PC-9 (cell line): ENCODE results near the gene FAM149A. TPM values are rescaled to one million over a fixed set of nuclear protein-coding genes. Genes with fewer than 3 reads are reported as not detected.

Experiments
- Bru-seq: library from RNA; stranded (reverse); fragments of 400-500 nt; gene quantifications from one replicate; lab custom pipeline; 2021; lab: Mats Ljungman, UMichigan
- BruChase-seq, 2 experiments: library from RNA; stranded (reverse); fragments of 400-500 nt; gene quantifications; one replicate each; lab custom pipeline; 2021; lab: Mats Ljungman, UMichigan
- BruUV-seq: library from RNA; stranded (reverse); fragments of 400-500 nt; replicated peaks from 2 replicates; lab custom pipeline; 2021; lab: Mats Ljungman, UMichigan
- CTCF ChIA-PET: fragments of 300-600 bp; sonication (Branson Sonifier 250); formaldehyde crosslinking; loops from one replicate; lab custom pipeline; 2022; ENCODE audit warnings: antibody characterized with exemption; lab: Charles Lee
- POLR2A ChIA-PET: fragments of 300-600 bp; sonication (Branson Sonifier 250); formaldehyde crosslinking; loops from one replicate; lab custom pipeline; 2022; ENCODE audit warnings: antibody characterized with exemption; ENCODE audit not compliant: unreplicated experiment; lab: Charles Lee
- DNase-seq, 2 experiments: peaks; one replicate each; pipeline versions ENCODE4 v3.0.0 to v3.0.0-alpha.2; 2015 to 2022; ENCODE audit warnings: mixed read lengths in 1 of 2
- H2AFZ ChIP-seq: fragments of 200-600 bp; sonication (generic); 2 replicates; pipeline ENCODE4 v1.8.1; 2017; ENCODE audit warnings: antibody characterized with exemption
- H3F3A ChIP-seq: fragments of 200-600 bp; sonication (generic); 2 replicates; pipeline ENCODE4 v1.8.1; 2017; ENCODE audit warnings: antibody characterized with exemption, mild to moderate bottlenecking, low read depth; ENCODE audit not compliant: insufficient read depth
- H3K27ac ChIP-seq: fragments of 200-600 bp; sonication (generic); 2 replicates; pipeline ENCODE4 v1.6.1; 2016; ENCODE audit warnings: mixed run types
- H3K27me3 ChIP-seq: fragments of 200-600 bp; sonication (generic); 2 replicates; pipeline ENCODE4 v1.6.1; 2016; ENCODE audit warnings: low read depth, mixed run types; ENCODE audit not compliant: insufficient read depth
- H3K36me3 ChIP-seq: fragments of 200-600 bp; sonication (generic); 2 replicates; pipeline ENCODE4 v1.6.1; 2016; ENCODE audit warnings: low read depth, mixed run types
- H3K4me1 ChIP-seq: fragments of 200-600 bp; sonication (generic); replicated peaks from 2 replicates; pipeline ENCODE4 v1.6.1; 2016; ENCODE audit warnings: mixed run types; ENCODE audit not compliant: insufficient read depth
- H3K4me2 ChIP-seq: fragments of 200-600 bp; sonication (generic); 2 replicates; pipeline ENCODE4 v1.6.1; 2017; ENCODE audit warnings: mixed run types
- H3K4me3 ChIP-seq: fragments of 200-600 bp; sonication (generic); 2 replicates; pipeline ENCODE4 v1.6.1; 2016; ENCODE audit warnings: mixed run types
- H3K79me2 ChIP-seq: fragments of 200-600 bp; sonication (generic); 2 replicates; pipeline ENCODE4 v1.6.1; 2017; ENCODE audit warnings: low read depth, mixed run types
- H3K9me2 ChIP-seq: fragments of 200-600 bp; sonication (generic); 2 replicates; pipeline ENCODE4 v1.8.1; 2017; ENCODE audit warnings: mild to moderate bottlenecking; ENCODE audit not compliant: insufficient read depth
- H3K9me3 ChIP-seq: fragments of 200-600 bp; sonication (generic); 2 replicates; pipeline ENCODE4 v1.8.1; 2016; ENCODE audit warnings: low read depth; ENCODE audit not compliant: insufficient read depth
- H4K20me1 ChIP-seq: fragments of 200-600 bp; sonication (generic); 2 replicates; pipeline ENCODE4 v1.8.1; 2017; ENCODE audit not compliant: insufficient read depth
- EZH2 ChIP-seq: fragments of 200-600 bp; sonication (generic); IDR thresholded peaks from 2 replicates; pipeline ENCODE4 v1.8.0; 2017; ENCODE audit warnings: antibody characterized with exemption, low read depth
- intact Hi-C: fragments of 100-400 bp; cut with micrococcal nuclease; formaldehyde crosslinking; loops from one replicate; pipeline ENCODE4 v1.10.0; 2022; ENCODE audit not compliant: unreplicated experiment
- long read RNA-seq: library from polyadenylated mRNA; stranded (forward); transcript quantifications from one replicate; pipeline ENCODE4 v2.0.0, GENCODE V29; 2022
- total RNA-seq: library from RNA; stranded (reverse); gene quantifications from 2 replicates; pipeline ENCODE4 v1.2.3, GENCODE V29; 2021
- TF ChIP-seq, protein P1 (sequence below): fragments of 200-600 bp; sonication (generic); conservative IDR thresholded peaks from 2 replicates; pipeline ENCODE4 v1.6.1; 2017; ENCODE audit warnings: mixed run types, antibody characterized with exemption, mild to moderate bottlenecking, moderate library complexity

Gene FAM149A
- total RNA-seq, result 0.26 and 0.80 TPM in 2 replicates
- percentile 19 among the genes with signal in this experiment for Bru-seq, nascent RNA
- BruChase-seq, experiment 1, labeled RNA remaining after a 2-hour chase, result percentile 23 among the genes with signal in this experiment
- BruChase-seq, experiment 2, labeled RNA remaining after a 6-hour chase, result percentile 18 among the genes with signal in this experiment
- long read RNA-seq, result 0 reads

DNA sequence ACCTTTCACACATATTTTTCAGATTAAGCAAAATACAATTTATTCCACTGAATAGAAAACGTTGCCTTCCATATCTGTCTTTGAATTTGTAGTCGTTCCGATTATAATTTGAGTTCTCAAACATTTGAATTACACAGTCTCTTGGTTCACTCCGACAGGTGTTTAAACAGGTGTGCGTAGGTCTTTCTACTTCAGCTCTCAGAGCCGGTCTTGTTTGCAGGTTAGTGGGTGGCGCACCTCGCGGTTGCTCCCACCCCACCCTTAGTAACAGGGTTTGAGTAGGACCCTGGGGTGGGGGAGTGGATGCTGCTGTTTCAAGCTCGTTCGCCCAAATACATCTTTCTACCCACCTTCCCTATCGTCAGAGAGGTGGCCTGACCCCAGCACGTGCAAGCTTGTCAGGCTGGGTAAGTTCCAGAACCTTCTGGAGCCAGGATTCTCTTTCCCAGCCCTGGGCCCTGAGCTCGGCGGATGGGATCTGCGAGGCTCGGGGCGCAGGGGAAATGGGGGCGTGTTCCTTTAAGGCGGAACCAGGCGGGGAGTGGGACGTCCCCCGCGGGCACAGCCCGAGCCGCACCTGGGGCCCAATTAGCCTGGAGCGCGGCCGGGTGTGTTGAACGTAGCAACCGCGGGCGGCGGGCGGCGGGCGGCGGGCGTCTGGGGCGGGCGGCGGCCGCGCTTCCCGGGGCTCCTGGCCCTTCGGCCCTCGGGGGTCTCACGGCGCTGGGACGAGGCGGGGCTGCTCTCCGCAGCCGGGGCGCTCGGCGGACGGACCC is at the start of gene FAM149A:
Gene FAM149A (plus strand): TSS at position 591 of the 776 bp plus-strand sequence.
- H3K27me3 ChIP-seq, result peaks cover 17% of the 10 kb centered on the region
- H3K4me1 ChIP-seq, result no peaks in the 10 kb centered on the region
- H3F3A ChIP-seq, result no peaks in the 10 kb centered on the region
- no peak for TF ChIP-seq EZH2
- TF ChIP-seq, protein P1, sequence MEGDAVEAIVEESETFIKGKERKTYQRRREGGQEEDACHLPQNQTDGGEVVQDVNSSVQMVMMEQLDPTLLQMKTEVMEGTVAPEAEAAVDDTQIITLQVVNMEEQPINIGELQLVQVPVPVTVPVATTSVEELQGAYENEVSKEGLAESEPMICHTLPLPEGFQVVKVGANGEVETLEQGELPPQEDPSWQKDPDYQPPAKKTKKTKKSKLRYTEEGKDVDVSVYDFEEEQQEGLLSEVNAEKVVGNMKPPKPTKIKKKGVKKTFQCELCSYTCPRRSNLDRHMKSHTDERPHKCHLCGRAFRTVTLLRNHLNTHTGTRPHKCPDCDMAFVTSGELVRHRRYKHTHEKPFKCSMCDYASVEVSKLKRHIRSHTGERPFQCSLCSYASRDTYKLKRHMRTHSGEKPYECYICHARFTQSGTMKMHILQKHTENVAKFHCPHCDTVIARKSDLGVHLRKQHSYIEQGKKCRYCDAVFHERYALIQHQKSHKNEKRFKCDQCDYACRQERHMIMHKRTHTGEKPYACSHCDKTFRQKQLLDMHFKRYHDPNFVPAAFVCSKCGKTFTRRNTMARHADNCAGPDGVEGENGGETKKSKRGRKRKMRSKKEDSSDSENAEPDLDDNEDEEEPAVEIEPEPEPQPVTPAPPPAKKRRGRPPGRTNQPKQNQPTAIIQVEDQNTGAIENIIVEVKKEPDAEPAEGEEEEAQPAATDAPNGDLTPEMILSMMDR, result no peak
- no peak within 1 kb of the TSS for H2AFZ ChIP-seq
- intact Hi-C loops, result no loop called here
- DNase-seq, result peak in 1 of 2 experiments; percentile 34
- H4K20me1 ChIP-seq, result no peaks in the 10 kb centered on the region
- no peaks in the 10 kb centered on the region for H3K9me2 ChIP-seq
- H3K27ac ChIP-seq, result no peak within 1 kb of the TSS
- H3K9me3 ChIP-seq, result no peaks in the 10 kb centered on the region
- peak within 1 kb of the TSS; percentile 57 for H3K4me2 ChIP-seq
- no peaks in the 10 kb centered on the region for H3K36me3 ChIP-seq
- peak within 1 kb of the TSS; percentile 43; the same call in 1 of the 2 replicates for H3K4me3 ChIP-seq
- CTCF ChIA-PET, result no interaction called here
- POLR2A ChIA-PET, result no interaction called here
- BruUV-seq, result no TSS peak
- H3K79me2 ChIP-seq, result no peaks in the 10 kb centered on the region

DNA sequence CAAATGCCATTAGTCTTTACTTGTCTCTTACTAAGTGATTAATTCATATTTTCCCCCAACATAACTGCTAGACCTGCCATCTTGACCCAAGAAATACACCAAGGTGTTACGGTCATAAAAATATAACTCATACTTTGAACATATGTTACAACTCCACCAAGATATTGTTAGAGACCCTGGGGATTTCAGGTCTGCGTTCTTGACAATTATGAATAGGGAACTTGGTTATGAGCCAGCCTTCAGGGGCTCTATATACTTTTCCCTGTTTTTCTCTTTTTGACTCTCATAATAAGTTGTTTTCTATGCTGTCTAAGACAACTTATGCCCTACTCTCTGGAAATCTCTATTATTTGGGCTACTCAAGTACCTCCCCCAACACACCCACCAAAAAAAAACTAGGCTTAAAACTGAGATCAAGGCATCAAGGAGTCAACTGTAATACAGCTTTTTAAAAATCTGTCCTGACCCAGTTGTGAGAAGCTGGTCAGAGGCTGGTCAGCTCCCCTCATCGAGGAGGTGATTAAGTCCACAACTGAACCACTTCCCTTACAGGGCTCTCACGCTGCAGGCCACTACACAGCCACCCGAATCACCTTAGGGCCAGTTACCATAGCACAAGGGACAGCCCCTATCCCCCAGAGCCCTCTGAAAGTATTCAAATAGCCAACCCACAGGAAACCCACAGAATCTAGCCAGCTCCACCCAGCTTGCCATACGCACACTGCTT is 46.1 kb upstream of the FAM149A start:
- TF ChIP-seq, protein P1, result no peak
- no peak for TF ChIP-seq EZH2
- no peak overlapping the region for H3K27ac ChIP-seq
- H4K20me1 ChIP-seq, result no peaks in the 10 kb centered on the region
- H3K4me2 ChIP-seq, result no peak overlapping the region
- CTCF ChIA-PET, result no interaction called here
- H3F3A ChIP-seq, result no peaks in the 10 kb centered on the region
- H3K4me3 ChIP-seq, result no peak overlapping the region
- BruUV-seq, result no TSS peak
- intact Hi-C loops, result no loop called here
- POLR2A ChIA-PET, result no interaction called here
- no peaks in the 10 kb centered on the region for H3K9me3 ChIP-seq
- H3K4me1 ChIP-seq, result no peaks in the 10 kb centered on the region
- H3K79me2 ChIP-seq, result no peaks in the 10 kb centered on the region
- H3K27me3 ChIP-seq, result no peaks in the 10 kb centered on the region
- H2AFZ ChIP-seq, result no peak overlapping the region
- no peaks in the 10 kb centered on the region for H3K36me3 ChIP-seq
- H3K9me2 ChIP-seq, result no peaks in the 10 kb centered on the region
- no peak for DNase-seq

DNA sequence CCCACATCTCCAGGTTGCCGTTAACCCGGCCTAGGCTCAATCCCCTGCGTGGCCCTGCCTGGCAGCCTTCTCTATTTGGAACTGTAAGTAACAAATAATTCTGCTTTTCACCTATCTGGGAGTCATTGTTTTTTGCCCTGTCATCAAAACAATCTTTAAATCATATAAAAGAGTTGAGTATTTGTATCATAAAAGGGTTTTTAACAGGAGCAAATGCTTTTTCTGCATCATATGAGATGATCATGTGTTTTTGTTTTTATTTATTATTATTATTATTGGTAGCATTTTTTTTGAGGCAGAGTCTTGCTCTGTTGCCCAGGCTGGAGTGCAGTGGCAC is 45.6 kb upstream of the FAM149A start:
- H3K4me2 ChIP-seq, result no peak overlapping the region
- no peaks in the 10 kb centered on the region for H3F3A ChIP-seq
- no peaks in the 10 kb centered on the region for H3K4me1 ChIP-seq
- no peaks in the 10 kb centered on the region for H3K27me3 ChIP-seq
- no peak overlapping the region for H3K4me3 ChIP-seq
- H3K9me2 ChIP-seq, result no peaks in the 10 kb centered on the region
- POLR2A ChIA-PET, result no interaction called here
- intact Hi-C loops, result no loop called here
- no peak for DNase-seq
- CTCF ChIA-PET, result no interaction called here
- no peak for TF ChIP-seq EZH2
- TF ChIP-seq, protein P1, result no peak
- H3K9me3 ChIP-seq, result no peaks in the 10 kb centered on the region
- H2AFZ ChIP-seq, result no peak overlapping the region
- H3K36me3 ChIP-seq, result no peaks in the 10 kb centered on the region
- no peak overlapping the region for H3K27ac ChIP-seq
- no peaks in the 10 kb centered on the region for H4K20me1 ChIP-seq
- H3K79me2 ChIP-seq, result no peaks in the 10 kb centered on the region
- BruUV-seq, result no TSS peak
